ENCODE results near the gene PSMB10.

The PSMB10 gene

GRCh38 chr16:67892899-67893742 lies 43.5 kb downstream of the PSMB10 start, which contains the start of gene PSKH1 (continued):
- TF ChIP-seq ZNF335 (tag by site-specific recombination; conservative IDR thresholded peaks at IDR 0.05) (peak; percentile 50; the same call in 1 of the 2 replicates), ZNF10 (tag by site-specific recombination; IDR thresholded peaks at IDR 0.05) (no peak), PATZ1 (tag by site-specific recombination; IDR thresholded peaks at IDR 0.05) (no peak), ZBTB7A (tag by site-specific recombination; IDR thresholded peaks at IDR 0.05; ENCODE audit: low read depth) (no peak), ZNF623 (tag by site-specific recombination; IDR thresholded peaks at IDR 0.05) (no peak), ELK4 (IDR thresholded peaks at IDR 0.05; ENCODE audit: borderline replicate concordance, low read depth, low read length) (no peak), ZNF768 (tag by site-specific recombination; IDR thresholded peaks at IDR 0.05) (no peak), ZNF26 (tag by site-specific recombination; IDR thresholded peaks at IDR 0.05) (no peak), ZNF114 (tag by site-specific recombination; IDR thresholded peaks at IDR 0.05) (no peak), ZFP3 (tag by site-specific recombination; IDR thresholded peaks at IDR 0.05; ENCODE audit: low read depth) (no peak), ZBTB11 (tag by site-specific recombination; conservative IDR thresholded peaks at IDR 0.05; ENCODE audit: low read depth) (0 out of 2 replicates have a peak, but pooled peaks have one; percentile 19), ZNF785 (tag by site-specific recombination; IDR thresholded peaks at IDR 0.05) (no peak), ZNF560 (tag by site-specific recombination; IDR thresholded peaks at IDR 0.05; ENCODE audit: borderline replicate concordance) (no peak), ZEB2 (tag by site-specific recombination; IDR thresholded peaks at IDR 0.05) (no peak), TSHZ1 (tag by site-specific recombination; IDR thresholded peaks at IDR 0.05; ENCODE audit: borderline replicate concordance) (no peak), ZNF394 (tag by site-specific recombination; IDR thresholded peaks at IDR 0.05; ENCODE audit: borderline replicate concordance) (no peak), SCRT2 (tag by site-specific recombination; IDR thresholded peaks at IDR 0.05) (no peak), ZNF223 (tag by site-specific recombination; IDR thresholded peaks at IDR 0.05) (no peak), YY1 (tag by site-specific recombination; IDR thresholded peaks at IDR 0.05) (peak; percentile 87), ZNF544 (tag by site-specific recombination; IDR thresholded peaks at IDR 0.05) (no peak), ZNF488 (tag by site-specific recombination; IDR thresholded peaks at IDR 0.05) (no peak), ZNF549 (tag by site-specific recombination; IDR thresholded peaks at IDR 0.05) (no peak), ZNF645 (tag by site-specific recombination; IDR thresholded peaks at IDR 0.05) (no peak), GLIS1 (tag by site-specific recombination; IDR thresholded peaks at IDR 0.05) (no peak), ZSCAN30 (tag by site-specific recombination; IDR thresholded peaks at IDR 0.05) (no peak), ZNF157 (tag by site-specific recombination; IDR thresholded peaks at IDR 0.05) (no peak)
